ENCODE measurements around the gene MARCO.
"Not testable (repeated sequence)": the region's sequence is repeated elsewhere in the genome, so short reads cannot be mapped to it uniquely, and the experiment has no call there.

The MARCO gene

GRCh38 chr2:118992740-118993391 lies 50.9 kb downstream of the MARCO start:
- Histone ChIP-seq H4K20me1 (ENCODE audit: insufficient read depth, low read length) (no peaks in the 10 kb centered on the region), H3K4me3 (ENCODE audit: low read length) (no peak overlapping the region), H3K4me2 (ENCODE audit: low read length) (no peak overlapping the region), H3K27me3 (ENCODE audit: low read depth, low read length) (no peaks in the 10 kb centered on the region), H3K4me1 (ENCODE audit: low read length) (no peaks in the 10 kb centered on the region), H3K27ac (ENCODE audit: low read length) (no peak overlapping the region), H3K79me2 (ENCODE audit: low read length) (no peaks in the 10 kb centered on the region), H3K36me3 (replicated peaks; ENCODE audit: low read depth, low read length) (no peaks in the 10 kb centered on the region), H3K9ac (ENCODE audit: low read length) (no peak overlapping the region), H3K9me3 (ENCODE audit: insufficient read depth, low read length) (no peaks in the 10 kb centered on the region), H2AFZ (ENCODE audit: low read depth, low read length) (no peak overlapping the region)
- no peak for TF ChIP-seq EZH2phosphoT487 (IDR thresholded peaks at IDR 0.05; ENCODE audit: low read depth)
- no peak for TF ChIP-seq CTCF (IDR thresholded peaks at IDR 0.05; ENCODE audit: low read depth, low read length)

GRCh38 chr2:118993392-118993752 lies 51.4 kb downstream of the MARCO start:
- Histone ChIP-seq H3K4me2 (ENCODE audit: low read length) (no peak overlapping the region), H2AFZ (ENCODE audit: low read depth, low read length) (no peak overlapping the region), H3K9me3 (ENCODE audit: insufficient read depth, low read length) (no peaks in the 10 kb centered on the region), H3K4me1 (ENCODE audit: low read length) (no peaks in the 10 kb centered on the region), H4K20me1 (ENCODE audit: insufficient read depth, low read length) (no peaks in the 10 kb centered on the region), H3K27ac (ENCODE audit: low read length) (no peak overlapping the region), H3K9ac (ENCODE audit: low read length) (no peak overlapping the region), H3K4me3 (ENCODE audit: low read length) (no peak overlapping the region), H3K27me3 (ENCODE audit: low read depth, low read length) (no peaks in the 10 kb centered on the region), H3K79me2 (ENCODE audit: low read length) (no peaks in the 10 kb centered on the region), H3K36me3 (replicated peaks; ENCODE audit: low read depth, low read length) (no peaks in the 10 kb centered on the region)
- TF ChIP-seq EZH2phosphoT487 (IDR thresholded peaks at IDR 0.05; ENCODE audit: low read depth) = no peak
- no peak for TF ChIP-seq CTCF (IDR thresholded peaks at IDR 0.05; ENCODE audit: low read depth, low read length)

GRCh38 chr2:118994172-118994700 lies 52.2 kb downstream of the MARCO start:
- Histone ChIP-seq H4K20me1 (ENCODE audit: insufficient read depth, low read length) (no peaks in the 10 kb centered on the region), H3K4me3 (ENCODE audit: low read length) (no peak overlapping the region), H3K9ac (ENCODE audit: low read length) (no peak overlapping the region), H3K4me2 (ENCODE audit: low read length) (no peak overlapping the region), H3K27me3 (ENCODE audit: low read depth, low read length) (no peaks in the 10 kb centered on the region), H3K9me3 (ENCODE audit: insufficient read depth, low read length) (no peaks in the 10 kb centered on the region), H2AFZ (ENCODE audit: low read depth, low read length) (no peak overlapping the region), H3K36me3 (replicated peaks; ENCODE audit: low read depth, low read length) (no peaks in the 10 kb centered on the region), H3K27ac (ENCODE audit: low read length) (no peak overlapping the region), H3K79me2 (ENCODE audit: low read length) (no peaks in the 10 kb centered on the region), H3K4me1 (ENCODE audit: low read length) (no peaks in the 10 kb centered on the region)
- no peak for TF ChIP-seq EZH2phosphoT487 (IDR thresholded peaks at IDR 0.05; ENCODE audit: low read depth)
- no peak for TF ChIP-seq CTCF (IDR thresholded peaks at IDR 0.05; ENCODE audit: low read depth, low read length)

GRCh38 chr2:118994778-118995177 lies 52.8 kb downstream of the MARCO start:
- no peaks in the 10 kb centered on the region for H3K36me3 ChIP-seq (replicated peaks; ENCODE audit: low read depth, low read length)
- H3K4me2 ChIP-seq (ENCODE audit: low read length) = no peak overlapping the region
- no peaks in the 10 kb centered on the region for H3K79me2 ChIP-seq (ENCODE audit: low read length)
- H4K20me1 ChIP-seq (ENCODE audit: insufficient read depth, low read length) = no peaks in the 10 kb centered on the region
- H3K27me3 ChIP-seq (ENCODE audit: low read depth, low read length) = no peaks in the 10 kb centered on the region
- no peaks in the 10 kb centered on the region for H3K9me3 ChIP-seq (ENCODE audit: insufficient read depth, low read length)
- H3K4me1 ChIP-seq (ENCODE audit: low read length) = no peaks in the 10 kb centered on the region
- no peak overlapping the region for H3K4me3 ChIP-seq (ENCODE audit: low read length)
- no peak for TF ChIP-seq CTCF (IDR thresholded peaks at IDR 0.05; ENCODE audit: low read depth, low read length)
- no peak overlapping the region for H3K27ac ChIP-seq (ENCODE audit: low read length)
- no peak overlapping the region for H3K9ac ChIP-seq (ENCODE audit: low read length)
- no peak overlapping the region for H2AFZ ChIP-seq (ENCODE audit: low read depth, low read length)

GRCh38 chr2:119003856-119004255 lies 61.9 kb downstream of the MARCO start:
- H3K27ac ChIP-seq (ENCODE audit: low read length); H3K9ac ChIP-seq (ENCODE audit: low read length); H4K20me1 ChIP-seq (ENCODE audit: insufficient read depth, low read length); H3K27me3 ChIP-seq (ENCODE audit: low read depth, low read length); H3K79me2 ChIP-seq (ENCODE audit: low read length); H2AFZ ChIP-seq (ENCODE audit: low read depth, low read length); H3K36me3 ChIP-seq (replicated peaks; ENCODE audit: low read depth, low read length); H3K4me2 ChIP-seq (ENCODE audit: low read length); H3K9me3 ChIP-seq (ENCODE audit: insufficient read depth, low read length); H3K4me3 ChIP-seq (ENCODE audit: low read length); H3K4me1 ChIP-seq (ENCODE audit: low read length): not testable (repeated sequence)

Measured in OCI-LY3 (cell line).